Gastrocnemius medialis (tissue), 4 donors: ENCODE results near the gene ARHGEF17. TPM values are rescaled to one million over a fixed set of nuclear protein-coding genes. Genes with fewer than 3 reads are reported as not detected.
A peak's percentile ranks its signal among the peaks of the same experiment; 100 is the strongest.

ENCODE experiments used
- ATAC-seq, 2 donors: fragments of 150-250 bp; one replicate each; pipeline ENCODE4 v1.9.1; 2016
- DNase-seq, 2 donors: peaks; one replicate each; pipeline ENCODE4 v3.0.0-alpha.2; 2019
- H3K27ac ChIP-seq, 4 donors: fragments of 200-600 bp; sonication (generic); 1 replicate in 1 of 4; 2 replicates in 3 of 4; pipeline ENCODE4 v1.5.1; 2016 to 2018; ENCODE audit warnings: mild to moderate bottlenecking in 2 of 4, moderate library complexity in 1 of 4
- H3K27me3 ChIP-seq, 3 donors: fragments of 200-600 bp; sonication (generic) in 2 of 3; 1 replicate in 1 of 3; 2 replicates in 2 of 3; pipeline versions ENCODE4 v1.5.1 to v1.6.0; 2016 to 2019; ENCODE audit warnings: mild to moderate bottlenecking in 1 of 3, moderate library complexity in 1 of 3
- H3K36me3 ChIP-seq, 2 donors: fragments of 200-600 bp; sonication (generic) in 1 of 2; one replicate each; pipeline ENCODE4 v1.5.1; 2017 to 2018
- H3K4me1 ChIP-seq, 2 donors: fragments of 200-600 bp; sonication (generic) in 1 of 2; one replicate each; pipeline ENCODE4 v1.5.1; 2016 to 2017; ENCODE audit warnings: mild to moderate bottlenecking in 2 of 2
- H3K4me3 ChIP-seq, 4 donors: fragments of 200-600 bp; sonication (generic) in 3 of 4; 1 replicate in 1 of 4; 2 replicates in 3 of 4; pipeline ENCODE4 v1.5.1; 2016 to 2019; ENCODE audit warnings: mild to moderate bottlenecking in 2 of 4
- H3K9me3 ChIP-seq, 3 donors: fragments of 200-600 bp; sonication (generic) in 2 of 3; 1 replicate in 1 of 3; 2 replicates in 2 of 3; pipeline ENCODE4 v1.5.1; 2016 to 2019
- CTCF ChIP-seq, 5 experiments: fragments of 450-650 bp in 3 of 5; fragments of 200-600 bp in 2 of 5; sonication (generic) in 2 of 5; IDR thresholded peaks in 4 of 5; conservative IDR thresholded peaks in 1 of 5; 1 replicate in 4 of 5; 2 replicates in 1 of 5; pipeline ENCODE4 v1.5.1; 2016 to 2019; ENCODE audit warnings: antibody characterized with exemption in 5 of 5, mild to moderate bottlenecking in 3 of 5, moderate library complexity in 3 of 5
- POLR2A ChIP-seq, 2 donors: fragments of 450-650 bp; IDR thresholded peaks; one replicate each; pipeline ENCODE4 v1.6.1; 2017; ENCODE audit warnings: antibody characterized with exemption in 2 of 2, mild to moderate bottlenecking in 2 of 2, moderate library complexity in 2 of 2
- in situ Hi-C, 4 donors: fragments of 200-750 bp; cut with MboI; loops; one replicate each; pipeline versions ENCODE4 v1.15.0 to v1.8.0; 2017; ENCODE audit warnings: low sequenced_read_pairs in 4 of 4
- intact Hi-C: fragments of 100-400 bp; cut with DNase I; formaldehyde crosslinking; loops from one replicate; pipeline ENCODE4 v1.15.1; 2023; ENCODE audit warnings: low total_unique reads
- total RNA-seq, 4 donors: library from RNA; depleted of rRNA; stranded (reverse); fragments of >200 nt; gene quantifications; one replicate each; pipeline versions ENCODE4 v1.1.0 to v1.2.3, GENCODE V29; 2016

The ARHGEF17 gene
- total RNA-seq, 4 donors from 2014 or later: 8.9 to 16.9 (median 13.9) TPM

- TF ChIP-seq POLR2A (IDR thresholded peaks at IDR 0.05): no peak
- TF ChIP-seq CTCF (IDR thresholded peaks at IDR 0.05 in 4 of 5, conservative IDR thresholded peaks at IDR 0.05 in 1 of 5): no peak
- DNase-seq (no peak), ATAC-seq (no peak)
- Histone ChIP-seq H3K4me1 (peaks cover 17 to 28% of the 10 kb centered on the region in 2 donors), H3K36me3 (no peaks in the 10 kb centered on the region), H3K27me3 (peaks cover 0 to 2% (median 0%) of the 10 kb centered on the region in 3 donors), H3K27ac (no peak overlapping the region), H3K9me3 (no peaks in the 10 kb centered on the region), H3K4me3 (no peak overlapping the region)
- intact Hi-C loops (no loop called here), in situ Hi-C loops (no loop called here)
Observed at GRCh38 chr11:73267122-73267846, 40.8 kb upstream of the ARHGEF17 start.

- DNase-seq (peak in 1 of 2 donors; percentile 13), ATAC-seq (no peak)
- no peak for TF ChIP-seq CTCF (IDR thresholded peaks at IDR 0.05 in 4 of 5, conservative IDR thresholded peaks at IDR 0.05 in 1 of 5)
- no peak for TF ChIP-seq POLR2A (IDR thresholded peaks at IDR 0.05)
- Histone ChIP-seq H3K4me3 (no peak overlapping the region), H3K27ac (no peak overlapping the region), H3K27me3 (peaks cover 0 to 2% (median 0%) of the 10 kb centered on the region in 3 donors), H3K9me3 (no peaks in the 10 kb centered on the region), H3K36me3 (no peaks in the 10 kb centered on the region), H3K4me1 (peaks cover 17 to 23% of the 10 kb centered on the region in 2 donors)
- in situ Hi-C loops: no loop called here
- intact Hi-C loops: no loop called here
Observed at GRCh38 chr11:73267906-73268540, 40.1 kb upstream of the ARHGEF17 start.

GRCh38 chr11:73268671-73269271, 39.3 kb upstream of the ARHGEF17 start:
- no peaks in the 10 kb centered on the region for H3K36me3 ChIP-seq
- no peaks in the 10 kb centered on the region for H3K9me3 ChIP-seq
- H3K27me3 ChIP-seq: peaks cover 0 to 2% (median 0%) of the 10 kb centered on the region in 3 donors
- TF ChIP-seq POLR2A (IDR thresholded peaks at IDR 0.05) (no peak), CTCF (IDR thresholded peaks at IDR 0.05 in 4 of 5, conservative IDR thresholded peaks at IDR 0.05 in 1 of 5) (no peak)
- peaks cover 17 to 26% of the 10 kb centered on the region in 2 donors for H3K4me1 ChIP-seq
- intact Hi-C loops: no loop called here
- DNase-seq: peak in 1 of 2 donors; percentile 8
- no peak overlapping the region for H3K4me3 ChIP-seq
- ATAC-seq: no peak
- no peak overlapping the region for H3K27ac ChIP-seq
- in situ Hi-C loops: no loop called here

GRCh38 chr11:73269459-73270015, 38.5 kb upstream of the ARHGEF17 start:
- TF ChIP-seq POLR2A (IDR thresholded peaks at IDR 0.05) (no peak), CTCF (IDR thresholded peaks at IDR 0.05 in 4 of 5, conservative IDR thresholded peaks at IDR 0.05 in 1 of 5) (no peak)
- H3K9me3 ChIP-seq: no peaks in the 10 kb centered on the region
- no peak for ATAC-seq
- in situ Hi-C loops (no loop called here), intact Hi-C loops (no loop called here)
- no peak overlapping the region for H3K4me3 ChIP-seq
- peaks cover 19 to 32% of the 10 kb centered on the region in 2 donors for H3K4me1 ChIP-seq
- no peak overlapping the region for H3K27ac ChIP-seq
- H3K27me3 ChIP-seq: peaks cover 0 to 2% (median 0%) of the 10 kb centered on the region in 3 donors
- H3K36me3 ChIP-seq: no peaks in the 10 kb centered on the region
- DNase-seq: peak in 1 of 2 donors; percentile 7
